Activated CD8-positive, alpha-beta T cell treated with anti-CD3 and anti-CD28 coated beads for 36 hours (primary cell): ENCODE measurements around the gene ARVCF. TPM values are rescaled to one million over a fixed set of nuclear protein-coding genes. Genes with fewer than 3 reads are reported as not detected.

Source experiments
- ATAC-seq: fragments of 200-7000 bp; cut with Tn5 transposase; one replicate; pipeline ENCODE4 v1.10.0; 2021; ENCODE audit warnings: mild to moderate bottlenecking, moderate library complexity
- CTCF ChIA-PET: fragments of 350-600 bp; sonication (Branson Sonifier 250); formaldehyde crosslinking; loops from one replicate; lab custom pipeline; 2021; ENCODE audit warnings: antibody characterized with exemption; lab: Charles Lee
- POLR2A ChIA-PET: fragments of 350-600 bp; sonication (Branson Sonifier 250); formaldehyde crosslinking; loops from one replicate; lab custom pipeline; 2021; ENCODE audit warnings: antibody characterized with exemption; lab: Charles Lee
- DNase-seq: peaks from one replicate; pipeline ENCODE4 v3.0.0-alpha.2; 2020
- H3K27ac Mint-ChIP-seq: one replicate; pipeline ENCODE4 v1.8.0; 2021; ENCODE audit warnings: mild to moderate bottlenecking, mixed read lengths
- H3K27me3 Mint-ChIP-seq: one replicate; pipeline ENCODE4 v1.8.0; 2021; ENCODE audit warnings: mixed read lengths
- H3K36me3 Mint-ChIP-seq: one replicate; pipeline ENCODE4 v1.8.0; 2021; ENCODE audit warnings: low read depth, mixed read lengths
- H3K4me1 Mint-ChIP-seq: one replicate; pipeline ENCODE4 v1.8.0; 2021; ENCODE audit warnings: low read depth, mixed read lengths
- H3K4me3 Mint-ChIP-seq: one replicate; pipeline ENCODE4 v1.8.0; 2021; ENCODE audit warnings: mild to moderate bottlenecking, moderate library complexity, mixed read lengths
- H3K9me3 Mint-ChIP-seq: one replicate; pipeline ENCODE4 v1.8.0; 2021; ENCODE audit warnings: mixed read lengths
- intact Hi-C: fragments of 100-400 bp; cut with micrococcal nuclease; formaldehyde crosslinking; loops from one replicate; pipeline ENCODE4 v1.10.0; 2022
- total RNA-seq, 2 experiments: library from RNA; stranded (reverse); gene quantifications; one replicate each; pipeline ENCODE4 v1.2.3, GENCODE V29; 2021
- TF ChIP-seq, protein P1 (sequence below): fragments of 200-600 bp; IDR thresholded peaks from one replicate; pipeline ENCODE4 v1.8.0; 2022; ENCODE audit warnings: antibody characterized with exemption, mild to moderate bottlenecking

The ARVCF gene
- total RNA-seq, 2 experiments from 2014 or later, result 1.2 to 1.9 TPM

- peaks cover 7% of the 10 kb centered on the region for H3K4me1 Mint-ChIP-seq
- ATAC-seq, result no peak
- POLR2A ChIA-PET, result no interaction called here
- no peaks in the 10 kb centered on the region for H3K27me3 Mint-ChIP-seq
- DNase-seq, result no peak
- H3K4me3 Mint-ChIP-seq, result no peak overlapping the region
- CTCF ChIA-PET, result interaction anchor here (1.3 kb wide), 1 partner anchor 34 kb away, joined by 3 read pairs; no protein-coding TSS in a partner anchor
- intact Hi-C loops, result no loop called here
- H3K36me3 Mint-ChIP-seq, result no peaks in the 10 kb centered on the region
- H3K9me3 Mint-ChIP-seq, result no peaks in the 10 kb centered on the region
- H3K27ac Mint-ChIP-seq, result no peak overlapping the region
- TF ChIP-seq, protein P1, sequence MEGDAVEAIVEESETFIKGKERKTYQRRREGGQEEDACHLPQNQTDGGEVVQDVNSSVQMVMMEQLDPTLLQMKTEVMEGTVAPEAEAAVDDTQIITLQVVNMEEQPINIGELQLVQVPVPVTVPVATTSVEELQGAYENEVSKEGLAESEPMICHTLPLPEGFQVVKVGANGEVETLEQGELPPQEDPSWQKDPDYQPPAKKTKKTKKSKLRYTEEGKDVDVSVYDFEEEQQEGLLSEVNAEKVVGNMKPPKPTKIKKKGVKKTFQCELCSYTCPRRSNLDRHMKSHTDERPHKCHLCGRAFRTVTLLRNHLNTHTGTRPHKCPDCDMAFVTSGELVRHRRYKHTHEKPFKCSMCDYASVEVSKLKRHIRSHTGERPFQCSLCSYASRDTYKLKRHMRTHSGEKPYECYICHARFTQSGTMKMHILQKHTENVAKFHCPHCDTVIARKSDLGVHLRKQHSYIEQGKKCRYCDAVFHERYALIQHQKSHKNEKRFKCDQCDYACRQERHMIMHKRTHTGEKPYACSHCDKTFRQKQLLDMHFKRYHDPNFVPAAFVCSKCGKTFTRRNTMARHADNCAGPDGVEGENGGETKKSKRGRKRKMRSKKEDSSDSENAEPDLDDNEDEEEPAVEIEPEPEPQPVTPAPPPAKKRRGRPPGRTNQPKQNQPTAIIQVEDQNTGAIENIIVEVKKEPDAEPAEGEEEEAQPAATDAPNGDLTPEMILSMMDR, result no peak
Measured at GRCh38 chr22:19979712-19980493, 36.7 kb downstream of the ARVCF start.

GRCh38 chr22:19978748-19979147 lies 37.9 kb downstream of the ARVCF start:
- Mint-ChIP-seq H3K4me1 (peaks cover 6% of the 10 kb centered on the region), H3K4me3 (no peak overlapping the region), H3K36me3 (no peaks in the 10 kb centered on the region), H3K27ac (no peak overlapping the region), H3K9me3 (no peaks in the 10 kb centered on the region), H3K27me3 (no peaks in the 10 kb centered on the region)
- no peak for ATAC-seq
- intact Hi-C loops, result no loop called here
- TF ChIP-seq, protein P1, result no peak
- ChIA-PET POLR2A (no interaction called here), CTCF (interaction anchor here (1.3 kb wide), 2 partner anchors 9 to 35 kb away, joined by 3 read pairs; no protein-coding TSS in a partner anchor)
- no peak for DNase-seq

- Mint-ChIP-seq H3K4me1 (peaks cover 6% of the 10 kb centered on the region), H3K4me3 (no peak overlapping the region), H3K9me3 (no peaks in the 10 kb centered on the region), H3K36me3 (no peaks in the 10 kb centered on the region), H3K27ac (no peak overlapping the region), H3K27me3 (no peaks in the 10 kb centered on the region)
- POLR2A ChIA-PET, result interaction anchor here (0.5 kb wide), 1 partner anchor 682 kb away, joined by 3 read pairs; no protein-coding TSS in a partner anchor
- CTCF ChIA-PET, result interaction anchor here (1.3 kb wide), 1 partner anchor 7 kb away, joined by 3 read pairs; no protein-coding TSS in a partner anchor
- TF ChIP-seq, protein P1, result no peak
- ATAC-seq, result no peak
- intact Hi-C loops, result no loop called here
- DNase-seq, result no peak
Measured at GRCh38 chr22:19977296-19978243, 39.1 kb downstream of the ARVCF start.

DNA sequence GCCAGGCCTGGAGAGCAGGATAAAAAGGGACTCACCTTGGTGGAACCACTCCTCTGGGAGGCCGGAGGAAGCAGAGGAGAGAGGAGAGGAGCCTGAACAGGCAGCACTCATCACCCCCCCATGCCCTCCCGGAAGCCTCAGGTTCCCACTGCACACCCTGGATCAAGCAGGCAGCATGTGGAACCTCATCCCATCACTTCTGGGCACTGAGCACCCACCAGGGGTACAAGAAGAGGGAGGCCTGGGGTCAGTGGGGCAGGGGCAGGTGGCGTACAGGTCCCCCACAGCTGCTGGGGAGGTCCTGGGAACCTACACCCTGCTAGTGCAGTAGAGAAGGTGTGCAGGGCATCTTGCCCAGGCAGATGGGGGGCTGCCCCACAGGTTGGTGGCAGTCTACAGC lies 40.0 kb downstream of the ARVCF start:
- no peaks in the 10 kb centered on the region for H3K27me3 Mint-ChIP-seq
- intact Hi-C loops, result no loop called here
- no peak overlapping the region for H3K27ac Mint-ChIP-seq
- no peak for ATAC-seq
- POLR2A ChIA-PET, result no interaction called here
- peaks cover 11% of the 10 kb centered on the region for H3K4me1 Mint-ChIP-seq
- DNase-seq, result no peak
- H3K36me3 Mint-ChIP-seq, result no peaks in the 10 kb centered on the region
- no peak overlapping the region for H3K4me3 Mint-ChIP-seq
- CTCF ChIA-PET, result no interaction called here
- TF ChIP-seq, protein P1, result no peak
- no peaks in the 10 kb centered on the region for H3K9me3 Mint-ChIP-seq
